Measurements from ENCODE around the gene NOP56.

Gene NOP56, protein sequence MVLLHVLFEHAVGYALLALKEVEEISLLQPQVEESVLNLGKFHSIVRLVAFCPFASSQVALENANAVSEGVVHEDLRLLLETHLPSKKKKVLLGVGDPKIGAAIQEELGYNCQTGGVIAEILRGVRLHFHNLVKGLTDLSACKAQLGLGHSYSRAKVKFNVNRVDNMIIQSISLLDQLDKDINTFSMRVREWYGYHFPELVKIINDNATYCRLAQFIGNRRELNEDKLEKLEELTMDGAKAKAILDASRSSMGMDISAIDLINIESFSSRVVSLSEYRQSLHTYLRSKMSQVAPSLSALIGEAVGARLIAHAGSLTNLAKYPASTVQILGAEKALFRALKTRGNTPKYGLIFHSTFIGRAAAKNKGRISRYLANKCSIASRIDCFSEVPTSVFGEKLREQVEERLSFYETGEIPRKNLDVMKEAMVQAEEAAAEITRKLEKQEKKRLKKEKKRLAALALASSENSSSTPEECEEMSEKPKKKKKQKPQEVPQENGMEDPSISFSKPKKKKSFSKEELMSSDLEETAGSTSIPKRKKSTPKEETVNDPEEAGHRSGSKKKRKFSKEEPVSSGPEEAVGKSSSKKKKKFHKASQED

DNA sequence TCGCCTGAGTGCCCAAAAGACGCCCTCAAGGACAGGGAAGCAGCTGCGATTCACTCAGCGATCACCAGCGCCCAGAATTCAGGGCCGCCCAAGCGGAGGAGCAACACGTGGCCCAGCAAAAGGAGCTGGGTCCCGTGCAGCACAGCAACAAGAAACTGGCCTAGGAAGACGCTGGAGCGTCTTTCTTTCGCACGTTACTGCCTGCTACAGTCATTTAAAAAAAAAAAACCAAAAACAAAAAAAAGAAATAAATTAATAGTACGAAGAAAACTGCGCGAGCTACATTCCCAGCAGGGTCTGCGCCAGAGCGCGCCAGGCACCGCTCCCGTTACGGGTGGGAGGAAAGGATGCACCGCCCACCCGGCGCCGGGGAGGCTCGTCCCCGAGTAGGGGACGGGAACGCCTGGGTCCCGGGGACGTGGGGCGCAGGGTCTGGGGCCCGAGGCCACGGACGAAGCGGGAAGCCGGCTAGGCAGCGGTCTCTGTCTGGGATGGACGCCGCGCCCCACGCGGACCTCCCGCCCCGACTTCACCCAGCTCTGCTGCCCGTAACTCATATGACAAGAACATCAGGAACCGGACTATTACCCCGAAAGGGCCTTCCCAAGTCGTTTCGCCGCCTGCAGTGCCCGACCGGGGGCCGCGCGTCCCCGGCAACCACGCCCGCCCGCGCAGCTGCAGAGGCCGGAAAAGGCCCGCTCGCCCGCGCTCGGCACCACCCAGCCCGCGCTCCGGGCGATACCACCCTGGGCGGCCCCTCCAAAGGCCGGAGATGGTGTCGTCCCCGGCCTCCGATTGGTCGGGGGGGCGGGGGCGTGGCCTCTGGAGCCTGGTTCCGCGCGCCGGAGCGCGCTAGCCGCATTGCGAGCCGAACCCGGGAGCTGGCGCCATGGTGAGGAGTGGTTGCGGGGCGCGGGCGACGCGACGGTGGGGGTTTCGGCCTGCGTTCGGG is at the start of gene NOP56:
Gene NOP56 (plus strand): TSS at position 861 of the 952 bp plus-strand sequence. CDS start 29 bp downstream, at position 890.
- TF ChIP-seq, protein P1, sequence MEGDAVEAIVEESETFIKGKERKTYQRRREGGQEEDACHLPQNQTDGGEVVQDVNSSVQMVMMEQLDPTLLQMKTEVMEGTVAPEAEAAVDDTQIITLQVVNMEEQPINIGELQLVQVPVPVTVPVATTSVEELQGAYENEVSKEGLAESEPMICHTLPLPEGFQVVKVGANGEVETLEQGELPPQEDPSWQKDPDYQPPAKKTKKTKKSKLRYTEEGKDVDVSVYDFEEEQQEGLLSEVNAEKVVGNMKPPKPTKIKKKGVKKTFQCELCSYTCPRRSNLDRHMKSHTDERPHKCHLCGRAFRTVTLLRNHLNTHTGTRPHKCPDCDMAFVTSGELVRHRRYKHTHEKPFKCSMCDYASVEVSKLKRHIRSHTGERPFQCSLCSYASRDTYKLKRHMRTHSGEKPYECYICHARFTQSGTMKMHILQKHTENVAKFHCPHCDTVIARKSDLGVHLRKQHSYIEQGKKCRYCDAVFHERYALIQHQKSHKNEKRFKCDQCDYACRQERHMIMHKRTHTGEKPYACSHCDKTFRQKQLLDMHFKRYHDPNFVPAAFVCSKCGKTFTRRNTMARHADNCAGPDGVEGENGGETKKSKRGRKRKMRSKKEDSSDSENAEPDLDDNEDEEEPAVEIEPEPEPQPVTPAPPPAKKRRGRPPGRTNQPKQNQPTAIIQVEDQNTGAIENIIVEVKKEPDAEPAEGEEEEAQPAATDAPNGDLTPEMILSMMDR (conservative IDR thresholded peaks at IDR 0.05; ENCODE audit: control insufficient read depth, insufficient read depth, low read depth, low read length), result no peak

DNA sequence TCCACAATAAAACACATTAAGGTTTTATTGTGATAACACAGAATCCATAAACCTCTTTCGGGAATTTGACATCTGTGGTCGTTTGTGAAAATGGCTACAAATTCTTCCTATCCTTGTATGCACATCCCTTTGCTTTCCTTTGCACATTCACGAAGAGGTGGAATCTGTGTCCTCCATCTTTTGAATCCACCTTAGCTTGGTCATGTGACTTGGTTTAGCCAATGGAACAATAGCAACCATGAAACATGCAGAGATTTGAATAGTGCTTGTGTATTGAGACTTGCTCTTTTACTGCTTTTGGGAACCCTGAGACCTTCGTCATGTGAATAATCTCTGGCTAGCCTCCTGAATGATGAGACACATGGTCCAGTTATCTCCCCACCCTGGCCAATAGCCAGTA is 49.7 kb upstream of the NOP56 start:
- H3K4me3 ChIP-seq (ENCODE audit: control insufficient read depth, low read depth, low read length), result no peak overlapping the region
- DNase-seq (ENCODE audit: low read depth), result no peak
- TF ChIP-seq, protein P1 (conservative IDR thresholded peaks at IDR 0.05; ENCODE audit: control insufficient read depth, insufficient read depth, low read depth, low read length), result no peak

More for the DNA sequence above, at the start of gene NOP56:
- peak; percentile 86 for DNase-seq (ENCODE audit: low read depth)
- peak within 1 kb of the TSS; percentile 100 for H3K4me3 ChIP-seq (ENCODE audit: control insufficient read depth, low read depth, low read length)

DNA sequence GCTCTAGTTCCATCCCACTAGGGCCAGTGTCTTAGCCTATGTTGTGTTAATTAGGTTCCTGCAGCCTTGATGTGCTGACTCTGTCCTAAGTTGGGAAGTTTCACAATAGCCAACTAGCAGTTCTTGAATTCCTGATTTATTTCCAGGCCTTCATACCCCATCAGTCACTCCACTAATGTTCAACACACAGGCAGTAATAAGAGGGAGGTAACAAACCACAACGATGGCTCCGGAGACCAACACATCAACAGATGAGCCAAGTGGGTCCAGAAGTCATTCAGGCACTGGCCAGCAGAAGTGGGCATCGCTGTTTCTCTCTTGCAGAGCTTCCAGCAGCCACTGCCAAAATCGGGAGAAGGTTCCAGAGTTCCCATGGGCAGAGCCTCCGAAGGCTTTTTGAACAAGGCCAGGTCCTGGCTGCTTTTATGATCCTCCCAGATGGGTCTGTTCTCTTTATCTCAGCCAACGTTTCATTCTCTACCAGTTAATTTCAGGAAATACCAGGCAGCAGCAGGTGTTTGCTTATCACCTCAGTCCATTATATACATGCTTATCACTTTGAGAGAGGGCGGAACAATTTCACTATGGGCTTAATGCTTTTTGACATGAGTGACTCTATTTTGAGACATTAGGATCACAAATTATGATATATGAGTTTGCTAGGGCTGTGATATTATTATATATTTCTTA is 48.5 kb upstream of the NOP56 start:
- TF ChIP-seq, protein P1 (conservative IDR thresholded peaks at IDR 0.05; ENCODE audit: control insufficient read depth, insufficient read depth, low read depth, low read length), result no peak
- no peak for DNase-seq (ENCODE audit: low read depth)

DNA sequence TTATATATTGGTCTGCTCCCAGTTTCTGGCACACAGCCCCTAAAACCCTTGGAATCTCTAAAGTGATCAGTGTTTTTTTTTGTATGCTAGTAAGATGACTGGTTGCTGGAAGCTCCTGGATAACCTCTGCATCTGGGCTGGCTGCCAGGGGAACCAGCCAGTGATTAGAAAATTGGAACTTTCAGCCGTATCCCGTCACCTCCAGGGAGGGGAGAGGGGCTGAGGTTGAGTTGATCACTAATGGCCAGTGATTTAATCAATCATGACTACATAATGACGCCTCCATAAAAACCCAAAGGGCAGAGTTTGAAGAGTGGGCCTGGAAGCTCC is 48.0 kb upstream of the NOP56 start:
- H3K4me3 ChIP-seq (ENCODE audit: control insufficient read depth, low read depth, low read length), result no peak overlapping the region
- TF ChIP-seq, protein P1 (conservative IDR thresholded peaks at IDR 0.05; ENCODE audit: control insufficient read depth, insufficient read depth, low read depth, low read length), result no peak
- DNase-seq (ENCODE audit: low read depth), result no peak

More for the DNA sequence above, 48.5 kb upstream of the NOP56 start:
- no peak overlapping the region for H3K4me3 ChIP-seq (ENCODE audit: control insufficient read depth, low read depth, low read length)

DNA sequence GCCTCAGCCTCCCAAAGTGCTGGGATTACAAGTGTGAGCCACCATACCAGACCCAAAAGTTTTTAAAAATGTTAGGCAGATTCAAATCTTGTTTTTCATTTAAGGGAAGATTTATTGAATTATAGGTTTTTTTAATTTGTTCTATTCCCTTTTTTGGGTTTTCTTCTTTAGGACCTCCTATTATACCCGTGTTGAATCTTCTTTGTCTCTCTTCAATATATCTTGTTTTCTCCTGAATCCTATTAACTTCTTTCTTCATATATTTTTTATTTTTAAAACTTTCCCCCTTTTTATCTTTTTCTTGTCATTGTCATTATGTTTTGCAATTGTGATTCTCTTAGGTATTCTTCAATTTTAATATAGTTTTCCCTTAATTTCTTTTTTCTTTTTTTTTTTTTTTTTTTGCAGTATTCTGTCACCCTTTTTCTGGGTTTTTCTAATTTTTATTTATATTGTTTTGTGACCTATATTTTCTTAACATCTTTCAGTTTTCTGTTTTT is 45.9 kb upstream of the NOP56 start:
- no peak overlapping the region for H3K4me3 ChIP-seq (ENCODE audit: control insufficient read depth, low read depth, low read length)
- TF ChIP-seq, protein P1 (conservative IDR thresholded peaks at IDR 0.05; ENCODE audit: control insufficient read depth, insufficient read depth, low read depth, low read length), result no peak
- DNase-seq (ENCODE audit: low read depth), result no peak

DNA sequence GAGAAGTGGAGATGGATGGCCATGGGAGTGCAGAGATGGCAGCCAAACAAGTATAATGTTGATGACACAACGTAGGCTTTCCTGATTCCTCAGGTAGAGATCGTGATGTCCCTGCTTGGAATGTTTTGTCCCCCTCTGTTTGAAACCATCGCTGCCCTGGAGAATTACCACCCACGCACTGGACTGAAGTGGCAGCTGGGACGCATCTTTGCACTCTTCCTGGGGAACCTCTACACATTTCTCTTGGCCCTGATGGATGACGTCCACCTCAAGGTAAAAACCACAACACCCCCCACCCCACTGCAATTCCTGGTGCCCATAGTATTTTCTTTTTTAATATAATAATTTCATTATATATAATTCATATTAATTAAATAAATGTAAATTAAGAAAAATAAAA is 42.1 kb upstream of the NOP56 start:
- TF ChIP-seq, protein P1 (conservative IDR thresholded peaks at IDR 0.05; ENCODE audit: control insufficient read depth, insufficient read depth, low read depth, low read length), result no peak
- H3K4me3 ChIP-seq (ENCODE audit: control insufficient read depth, low read depth, low read length), result no peak overlapping the region
- DNase-seq (ENCODE audit: low read depth), result no peak

All from fibroblast of mammary gland (primary cell).